ENCODE results near the gene SPI1.

DNA sequence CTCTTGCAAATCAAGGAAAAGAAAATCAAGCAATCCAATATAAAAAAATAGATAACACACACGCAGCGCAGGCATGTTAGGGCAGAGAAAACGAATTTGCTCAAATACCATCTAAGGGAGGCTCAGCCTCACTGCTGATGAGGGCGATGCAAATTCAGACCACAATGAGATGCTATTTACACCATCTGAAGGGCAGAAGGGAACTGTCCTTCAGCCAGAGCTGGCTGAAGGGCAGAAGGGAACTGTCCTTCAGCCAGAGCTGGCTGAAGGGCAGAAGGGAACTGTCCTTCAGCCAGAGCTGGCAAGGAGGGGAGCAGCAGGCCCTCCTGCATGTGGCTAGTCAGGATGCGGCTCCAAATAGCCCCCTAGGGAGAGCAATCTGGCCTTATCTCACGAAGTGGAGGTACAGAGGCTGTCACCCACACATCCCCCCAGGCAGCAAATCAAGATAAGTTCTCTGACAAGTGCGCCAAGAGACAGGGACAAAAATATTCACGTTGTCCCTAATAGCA is 22.5 kb upstream of the SPI1 start:
- TF ChIP-seq CTCF (IDR thresholded peaks at IDR 0.05) (no peak), EZH2 (IDR thresholded peaks at IDR 0.05; ENCODE audit: borderline replicate concordance, insufficient read depth, low read depth, low read length, poor library complexity, severe bottlenecking) (no peak)

All from B cell (primary cell).